Embryonic facial prominence (tissue), 1 donor: ENCODE data around the gene AAMP.
"Not testable (repeated sequence)": the region's sequence is repeated elsewhere in the genome, so short reads cannot be mapped to it uniquely, and the experiment has no call there.

Experiments used
- DNase-seq: peaks from one replicate; pipeline ENCODE4 v3.0.0-alpha.2; 2016; ENCODE audit errors: extremely low spot score

The AAMP gene

DNA sequence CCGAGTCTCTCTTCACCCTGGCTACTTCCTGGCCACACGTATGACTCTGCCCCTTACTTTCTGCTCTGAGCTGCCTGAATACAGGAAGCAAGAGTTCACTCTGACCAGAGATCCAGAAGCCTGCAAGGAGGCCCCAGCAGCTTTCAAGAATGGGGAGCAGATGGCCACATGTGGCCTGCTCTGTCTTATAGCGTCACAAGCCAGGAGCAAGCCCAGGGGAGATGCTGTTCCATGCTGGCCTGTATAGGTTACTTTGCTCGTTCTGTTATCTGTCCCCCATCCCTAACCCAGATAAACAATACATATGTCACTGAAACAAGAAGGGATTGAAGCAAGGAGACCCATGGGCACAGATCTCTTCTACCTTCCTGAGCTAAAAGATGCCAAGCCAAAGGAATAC lies 4.6 kb upstream of the AAMP start:
- DNase-seq = no peak

DNA sequence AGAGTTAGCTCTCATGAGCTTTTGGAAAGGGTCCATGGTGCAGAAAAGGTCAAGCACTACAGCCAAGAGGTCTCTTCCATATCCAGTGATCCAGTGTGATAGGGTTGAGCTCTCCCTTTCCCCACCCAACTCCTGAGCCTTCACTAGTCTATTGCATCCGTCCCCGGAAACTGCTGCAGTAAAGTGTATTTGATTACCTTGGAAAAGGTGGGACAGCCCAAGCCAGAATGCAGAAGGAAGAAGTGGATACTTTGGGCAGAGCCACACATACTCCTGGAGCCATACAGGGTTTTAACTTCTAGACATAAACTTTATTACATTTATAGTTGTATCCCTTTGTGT lies 3.9 kb upstream of the AAMP start:
- no peak for DNase-seq

DNA sequence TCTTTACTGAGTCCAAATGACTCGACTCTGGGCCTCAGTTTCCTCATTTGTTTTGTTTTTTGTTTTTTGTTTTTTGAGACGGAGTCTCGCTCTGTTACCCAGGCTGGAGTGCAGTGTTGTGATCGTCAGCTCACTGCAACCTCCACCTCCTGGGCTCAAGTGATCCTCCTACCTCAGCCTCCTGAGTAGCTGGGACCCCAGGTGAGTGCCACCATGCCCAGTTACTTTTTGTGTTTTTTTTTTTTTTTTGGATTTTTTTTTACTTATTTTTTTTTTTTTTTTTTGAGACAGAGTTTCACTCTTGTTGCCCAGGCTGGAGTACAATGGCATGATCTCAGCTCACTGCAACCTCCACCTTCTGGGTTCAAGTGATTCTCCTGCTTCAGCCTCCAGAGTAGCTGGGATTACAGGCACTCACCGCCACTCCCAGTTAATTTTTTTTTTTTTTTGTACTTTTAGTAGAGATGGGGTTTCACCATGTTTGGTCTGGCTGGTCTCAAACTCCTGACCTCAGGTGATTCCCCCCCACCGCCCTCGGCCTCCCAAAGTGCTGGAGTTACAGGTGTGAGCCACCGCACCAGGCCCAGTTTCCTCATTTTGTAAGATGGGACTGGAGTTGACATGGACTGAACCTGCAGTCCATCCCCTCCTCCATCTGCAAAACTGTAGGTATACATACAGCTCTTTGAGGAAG lies 3.4 kb upstream of the AAMP start:
- not testable (repeated sequence) for DNase-seq

DNA sequence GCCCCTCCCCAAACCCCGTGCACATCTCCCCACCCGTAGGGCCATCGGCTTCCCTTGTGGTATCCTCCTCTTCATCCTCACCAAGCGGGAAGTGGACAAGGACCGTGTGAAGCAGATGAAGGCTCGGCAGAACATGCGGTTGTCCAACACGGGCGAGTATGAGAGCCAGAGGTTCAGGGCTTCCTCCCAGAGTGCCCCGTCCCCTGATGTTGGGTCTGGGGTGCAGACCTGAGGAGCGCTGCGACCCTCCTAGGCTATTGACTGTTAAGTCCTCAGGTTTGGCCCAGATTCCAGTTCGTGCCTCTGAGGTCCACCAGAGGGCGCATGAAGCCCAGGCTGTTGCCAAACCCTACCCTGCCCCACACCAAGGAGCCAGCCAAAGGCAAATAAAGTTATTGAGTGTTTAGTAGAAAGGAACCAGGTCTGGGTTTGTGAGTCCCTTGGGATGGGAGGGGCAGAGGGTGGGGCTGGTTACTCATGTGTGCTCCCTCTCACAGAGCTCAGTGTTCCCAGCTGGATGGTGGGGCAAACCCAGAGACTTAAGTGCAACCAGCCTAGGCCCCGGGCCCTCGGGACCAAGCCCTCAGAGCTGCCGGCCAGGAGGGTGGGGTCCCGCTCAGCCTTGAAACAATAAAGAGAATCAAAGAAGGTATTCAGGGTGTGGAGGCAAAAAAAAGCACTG lies 2.7 kb upstream of the AAMP start:
- DNase-seq = peak; percentile 64

DNA sequence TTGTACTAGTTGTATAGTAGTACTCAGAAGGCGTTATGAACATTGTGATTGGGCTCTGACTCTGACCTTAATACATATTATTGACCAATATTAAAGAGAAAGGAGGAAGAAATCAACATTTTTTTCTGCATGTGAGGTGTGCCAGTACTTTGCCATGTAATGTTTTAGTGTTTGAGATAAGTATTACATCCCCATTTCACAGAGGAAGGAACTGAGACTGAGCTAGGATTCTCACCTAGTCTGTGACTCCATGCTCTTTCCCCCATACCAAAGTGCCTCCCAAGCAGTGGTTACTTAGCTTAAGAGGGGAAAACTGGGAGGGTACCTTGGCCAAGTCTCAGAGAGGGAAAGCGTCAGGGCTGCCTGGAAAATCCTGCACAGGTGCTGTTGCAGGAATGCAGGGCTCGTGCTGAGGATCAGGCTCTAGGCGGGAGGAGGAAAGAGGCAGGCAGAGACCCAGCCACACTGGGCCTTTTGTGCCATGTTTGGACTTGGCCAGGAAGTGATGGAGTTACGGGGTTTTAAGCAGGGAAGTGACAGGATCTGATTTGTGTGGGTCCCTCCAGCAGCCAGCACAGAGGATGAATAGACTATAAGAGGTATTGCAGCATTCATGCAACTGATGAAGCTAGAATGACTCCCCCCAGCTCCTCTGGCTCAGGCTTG lies 2.1 kb upstream of the AAMP start:
- no peak for DNase-seq

DNA sequence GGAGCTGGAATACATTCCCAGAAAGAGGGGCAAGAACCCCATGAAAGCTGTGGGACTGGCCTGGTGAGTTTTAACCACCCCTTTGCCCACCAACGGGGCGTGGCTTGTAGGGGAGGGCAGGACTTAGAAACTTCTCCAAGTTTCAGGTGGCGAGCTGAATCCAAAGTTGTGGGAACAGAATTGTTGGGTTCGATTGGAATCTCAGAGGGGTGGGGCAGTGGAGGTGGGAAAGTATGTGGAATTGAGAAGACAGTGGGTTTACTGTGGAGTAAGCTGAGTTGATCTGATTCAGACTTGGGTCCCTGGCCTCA lies 1.5 kb upstream of the AAMP start:
- DNase-seq = no peak

DNA sequence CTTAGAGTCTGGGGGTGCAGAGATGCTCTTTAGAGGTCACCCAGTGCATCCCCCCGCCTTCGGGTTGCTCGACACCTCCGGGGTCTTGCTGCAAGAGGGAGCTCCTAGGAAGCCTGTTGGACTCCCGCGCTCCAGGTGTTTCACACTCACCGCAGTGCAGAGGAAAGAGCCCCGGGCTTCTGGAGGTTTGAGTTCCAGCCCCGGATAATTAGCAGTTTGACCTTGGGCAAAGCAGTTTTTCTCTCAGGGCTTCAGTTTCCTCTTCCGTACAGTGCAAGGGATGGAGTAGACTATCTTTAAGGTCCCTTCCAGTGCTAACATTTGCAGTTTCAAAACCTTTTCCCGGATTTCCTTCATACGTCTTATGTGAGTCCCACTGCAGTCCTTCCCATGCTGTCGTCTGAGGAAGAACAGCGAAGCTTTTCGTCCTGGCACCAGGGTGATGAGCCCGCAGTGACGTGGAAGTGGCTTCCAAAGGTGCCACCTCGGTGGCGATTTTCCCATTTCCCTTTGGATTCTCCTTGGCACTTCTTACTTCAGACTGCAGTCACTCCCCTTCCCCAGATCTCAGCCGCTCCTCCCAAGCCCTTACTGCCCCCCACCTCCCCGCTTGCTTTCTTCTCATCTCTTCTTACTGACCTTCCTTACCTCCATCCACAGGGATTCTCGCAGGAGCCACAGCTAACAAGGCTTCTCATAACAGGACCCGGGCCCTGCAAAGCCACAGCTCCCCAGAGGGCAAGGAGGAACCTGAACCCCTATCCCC lies 967 bp upstream of the AAMP start:
- DNase-seq = no peak

DNA sequence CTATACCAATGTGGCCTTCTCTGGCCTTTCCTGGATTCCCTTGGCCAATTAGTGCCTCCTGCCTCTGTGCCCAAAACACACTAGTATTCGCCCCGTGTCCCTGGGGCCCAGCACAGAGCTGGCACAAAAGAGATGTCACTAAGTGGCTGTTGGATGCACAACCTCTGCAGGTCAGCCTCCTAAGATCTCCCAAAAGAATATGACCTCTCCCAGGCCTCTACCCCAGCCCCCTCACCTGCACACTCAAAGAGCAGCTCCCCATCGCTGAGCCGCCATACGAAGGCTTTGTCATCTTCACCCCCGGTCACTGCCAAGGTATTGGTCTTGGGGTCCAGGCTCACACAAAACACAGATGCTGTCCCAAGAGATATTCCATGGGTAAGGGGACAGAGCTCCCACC lies 2.7 kb downstream of the AAMP start:
- DNase-seq = no peak

DNA sequence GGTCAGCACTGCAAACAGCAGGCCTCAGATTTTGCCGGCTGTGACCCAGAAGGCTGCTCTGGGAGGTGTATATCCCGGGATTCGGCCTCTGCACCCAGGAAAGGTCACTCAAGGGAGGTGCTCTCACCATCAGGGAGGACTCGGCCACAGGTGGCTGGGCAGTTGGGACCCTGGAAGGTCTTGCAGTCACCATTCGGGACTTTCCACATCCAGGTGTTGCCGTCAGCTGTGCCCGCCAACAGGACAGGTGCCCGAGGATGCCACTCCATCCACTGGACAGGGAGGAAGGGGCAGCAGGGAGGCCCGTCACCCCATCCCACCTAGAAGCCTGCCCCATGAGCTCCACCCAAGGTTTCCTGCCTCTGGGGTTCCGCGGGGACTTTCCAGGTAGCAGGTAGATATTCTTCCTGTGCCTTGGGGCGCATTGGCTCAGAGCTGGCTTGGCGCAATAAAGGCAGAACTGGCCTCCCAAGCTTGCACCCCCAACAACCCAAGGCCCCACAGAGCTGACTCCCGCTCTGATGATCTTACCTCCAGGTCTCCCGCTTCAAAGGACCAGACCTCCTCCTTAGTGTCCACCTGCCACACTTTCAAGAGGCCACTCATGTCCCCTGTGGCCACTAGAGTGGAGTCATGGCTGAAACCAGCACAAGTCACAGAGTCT lies 3.5 kb downstream of the AAMP start:
- DNase-seq = no peak

DNA sequence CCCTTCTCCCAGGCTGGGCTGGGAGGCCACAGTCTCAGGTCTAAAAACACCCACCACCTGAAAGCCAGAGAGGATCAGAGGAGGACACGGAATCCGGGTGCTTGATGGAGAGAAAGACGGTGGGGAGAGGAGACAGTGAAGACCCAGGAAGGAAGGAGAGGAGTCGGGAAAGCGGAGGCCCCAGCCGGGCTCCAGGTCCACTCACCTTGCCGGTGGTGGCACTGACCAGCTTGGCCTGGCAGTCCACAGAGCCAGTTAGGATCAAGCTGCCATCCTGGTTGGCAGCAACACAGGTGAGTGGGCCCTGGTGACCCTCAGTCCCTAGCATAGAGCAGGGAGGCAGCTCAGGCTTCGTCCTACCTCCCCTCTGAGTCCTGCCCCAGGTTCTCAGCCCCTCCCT lies 4.3 kb downstream of the AAMP start:
- no peak for DNase-seq

DNA sequence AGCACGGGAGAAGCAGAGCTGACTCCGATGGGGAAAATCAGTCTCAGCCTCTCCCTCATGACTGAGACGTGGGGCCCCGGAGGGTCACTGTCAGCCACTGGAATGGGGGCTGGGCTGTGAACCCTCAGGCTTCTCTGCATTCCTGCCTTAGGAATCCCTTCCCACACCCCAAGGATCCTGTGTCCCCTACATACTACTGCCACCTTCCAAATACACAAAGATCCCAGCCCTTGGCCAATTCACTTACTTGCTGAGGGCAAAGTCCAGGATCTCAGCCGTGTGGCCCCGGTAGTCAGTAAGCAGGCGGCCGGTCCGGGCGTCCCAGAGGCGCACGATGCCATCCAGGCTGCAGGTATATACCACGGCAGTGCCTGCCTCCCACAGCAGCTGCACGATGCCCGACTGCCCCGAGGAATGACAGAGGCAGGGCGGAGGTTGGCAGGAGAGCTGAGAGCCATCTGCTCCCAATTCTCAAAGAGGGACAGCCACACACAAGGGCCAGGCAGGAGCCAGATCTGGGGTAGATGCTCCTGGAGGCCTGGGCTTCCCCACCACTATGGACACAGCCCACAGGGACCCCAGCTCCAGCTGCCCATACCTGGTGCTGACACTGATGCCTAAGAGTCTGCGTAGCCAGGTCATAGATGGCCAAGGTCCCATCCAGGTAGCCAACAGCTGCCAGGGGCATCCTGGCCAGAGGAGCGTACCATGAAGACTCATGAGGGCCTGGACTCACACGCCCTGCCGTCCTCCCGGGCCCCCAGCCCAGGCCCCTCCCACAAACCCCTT lies 5.0 kb downstream of the AAMP start:
- DNase-seq = no peak

DNA sequence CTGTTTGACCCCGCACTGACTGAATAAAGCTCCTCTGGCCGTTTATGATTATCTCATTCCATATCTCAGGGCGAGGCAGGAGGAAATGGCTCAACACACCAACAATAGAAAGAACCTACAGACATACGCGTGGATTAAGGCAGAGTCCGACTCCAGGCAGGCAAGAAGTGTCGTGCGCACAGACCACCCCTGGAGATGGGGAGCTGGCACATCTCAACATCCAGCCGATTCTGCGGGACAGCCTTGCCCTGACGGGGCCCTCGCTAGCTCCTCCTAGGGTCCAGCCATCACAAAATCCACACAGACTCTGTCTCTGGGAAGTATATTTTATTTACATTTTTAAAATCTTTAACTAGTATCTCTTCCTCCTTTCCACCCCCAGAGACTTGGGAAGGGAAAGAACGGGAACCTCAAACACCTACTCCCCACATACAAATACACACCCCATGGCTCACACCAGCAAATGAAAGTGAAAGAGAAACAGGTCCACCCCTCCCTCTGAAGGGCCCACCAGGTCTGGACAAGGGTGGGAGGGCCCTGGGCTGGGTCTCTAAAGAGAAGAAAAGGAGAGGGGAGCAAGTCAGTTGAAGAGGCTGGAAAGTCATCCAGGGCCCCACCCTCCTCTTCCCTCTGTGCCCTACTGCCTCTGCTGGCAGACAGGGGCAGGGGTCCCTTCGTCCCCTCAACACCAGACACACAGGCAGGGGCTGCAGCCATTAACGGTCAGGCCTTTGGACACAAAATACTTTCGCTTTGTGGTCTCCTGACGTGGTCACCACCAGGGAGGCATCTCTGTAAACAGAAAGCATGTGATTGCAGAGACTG lies 5.9 kb downstream of the AAMP start:
- DNase-seq = no peak

DNA sequence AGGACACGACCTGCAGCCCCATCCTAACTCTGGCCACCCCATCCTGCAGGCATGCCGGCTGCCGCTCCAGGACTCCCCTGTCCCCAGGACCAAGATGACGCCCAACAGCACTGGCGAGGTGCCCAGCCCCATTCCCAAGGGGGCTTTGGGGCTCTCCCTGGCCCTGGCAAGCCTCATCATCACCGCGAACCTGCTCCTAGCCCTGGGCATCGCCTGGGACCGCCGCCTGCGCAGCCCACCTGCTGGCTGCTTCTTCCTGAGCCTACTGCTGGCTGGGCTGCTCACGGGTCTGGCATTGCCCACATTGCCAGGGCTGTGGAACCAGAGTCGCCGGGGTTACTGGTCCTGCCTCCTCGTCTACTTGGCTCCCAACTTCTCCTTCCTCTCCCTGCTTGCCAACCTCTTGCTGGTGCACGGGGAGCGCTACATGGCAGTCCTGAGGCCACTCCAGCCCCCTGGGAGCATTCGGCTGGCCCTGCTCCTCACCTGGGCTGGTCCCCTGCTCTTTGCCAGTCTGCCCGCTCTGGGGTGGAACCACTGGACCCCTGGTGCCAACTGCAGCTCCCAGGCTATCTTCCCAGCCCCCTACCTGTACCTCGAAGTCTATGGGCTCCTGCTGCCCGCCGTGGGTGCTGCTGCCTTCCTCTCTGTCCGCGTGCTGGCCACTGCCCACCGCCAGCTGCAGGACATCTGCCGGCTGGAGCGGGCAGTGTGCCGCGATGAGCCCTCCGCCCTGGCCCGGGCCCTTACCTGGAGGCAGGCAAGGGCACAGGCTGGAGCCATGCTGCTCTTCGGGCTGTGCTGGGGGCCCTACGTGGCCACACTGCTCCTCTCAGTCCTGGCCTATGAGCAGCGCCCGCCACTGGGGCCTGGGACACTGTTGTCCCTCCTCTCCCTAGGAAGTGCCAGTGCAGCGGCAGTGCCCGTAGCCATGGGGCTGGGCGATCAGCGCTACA lies 7.0 kb downstream of the AAMP start:
- DNase-seq = no peak

DNA sequence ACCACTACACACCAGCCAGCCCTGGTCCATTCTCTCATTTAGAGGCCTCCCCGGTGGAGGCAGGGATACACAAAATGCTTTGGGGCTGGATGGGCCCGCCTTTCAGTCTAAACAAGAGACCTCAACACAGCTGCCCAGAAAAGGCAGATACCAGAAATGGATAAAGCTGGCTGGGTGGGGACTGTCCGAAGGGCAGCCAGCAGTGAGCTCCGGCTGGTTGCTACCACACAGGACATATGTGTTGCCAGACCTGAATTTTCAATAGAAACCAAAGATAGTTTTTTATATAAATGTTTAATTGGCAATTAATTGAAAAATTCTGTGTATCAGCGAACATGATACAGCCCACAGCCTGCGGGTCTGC lies 7.7 kb downstream of the AAMP start:
- no peak for DNase-seq

DNA sequence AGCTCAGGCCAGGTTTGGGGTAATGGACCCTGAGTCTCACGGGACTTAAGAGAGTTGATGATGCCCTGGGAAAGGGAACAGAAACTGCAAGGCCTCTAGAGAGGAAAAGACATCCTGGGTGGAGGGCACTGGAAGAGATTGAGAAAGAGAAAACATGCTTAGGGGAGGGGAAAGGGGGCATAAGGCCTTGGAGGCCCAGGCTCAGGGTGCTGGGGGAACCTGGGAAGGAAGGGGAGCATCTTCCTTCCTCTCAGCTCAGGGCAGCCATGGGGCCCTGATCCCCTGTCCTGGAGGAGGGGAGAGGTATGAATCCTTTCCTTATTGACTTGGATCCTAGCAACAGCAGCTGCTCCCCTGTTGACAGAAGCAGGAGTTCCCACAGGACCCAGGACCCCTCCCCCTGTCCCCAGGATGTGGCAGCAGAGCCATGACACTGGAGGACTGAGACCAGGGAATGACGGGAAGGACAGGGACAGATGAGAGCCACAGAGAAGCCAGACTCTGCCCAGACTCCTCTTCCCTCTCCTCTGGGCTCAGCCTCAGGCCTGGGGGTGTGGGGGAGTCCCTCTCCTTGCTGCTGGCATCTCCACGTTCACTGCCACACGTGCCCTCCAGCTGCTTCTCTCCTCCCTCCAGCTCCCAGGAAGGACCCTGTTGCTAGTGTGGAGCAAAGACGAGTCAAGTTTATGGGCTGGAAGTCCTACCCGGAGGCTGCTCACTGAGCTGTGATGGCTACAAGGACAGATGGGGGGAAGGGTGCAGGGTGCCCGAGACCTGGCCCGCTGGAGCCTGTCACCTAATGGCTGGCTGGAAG lies 8.3 kb downstream of the AAMP start:
- no peak for DNase-seq

DNA sequence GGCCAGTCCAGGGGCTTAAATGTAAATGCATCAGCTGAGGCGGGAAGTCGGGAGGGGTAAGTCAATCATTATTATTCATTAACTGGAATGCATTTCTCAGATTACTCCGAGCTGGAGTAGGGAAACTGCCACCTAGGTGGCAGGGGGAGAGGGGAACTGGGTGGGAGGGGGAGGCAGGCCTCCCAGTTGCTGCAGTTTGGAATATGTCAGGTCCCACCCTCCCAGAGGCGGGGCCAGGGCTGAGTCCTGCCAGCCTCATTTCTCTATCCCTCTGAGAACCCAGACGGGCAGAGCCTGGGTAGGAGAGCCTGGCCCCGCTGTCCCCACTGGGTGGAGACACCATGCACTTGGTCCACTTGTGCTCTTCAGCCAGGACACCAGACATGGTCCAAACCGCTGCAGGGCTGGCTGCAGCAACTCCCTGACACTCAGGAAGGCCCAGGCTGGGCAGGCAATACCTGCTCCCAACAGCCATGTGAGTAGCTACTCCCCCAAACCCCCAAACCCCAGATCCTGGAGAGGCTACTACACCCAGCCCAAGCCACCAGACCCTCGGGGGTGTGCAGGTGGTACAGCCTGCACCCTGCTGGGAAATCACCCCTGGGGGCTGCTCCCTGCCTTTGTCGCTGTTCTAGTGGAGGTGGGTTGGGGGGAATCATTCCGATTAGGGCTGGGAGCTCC lies 9.1 kb downstream of the AAMP start, which contains the start of gene GPBAR1:
GPBAR1 (plus strand) TSS at position 274 of the 681 bp plus-strand sequence. CDS start 1,710 bp downstream, outside the sequence.
- DNase-seq = no peak

DNA sequence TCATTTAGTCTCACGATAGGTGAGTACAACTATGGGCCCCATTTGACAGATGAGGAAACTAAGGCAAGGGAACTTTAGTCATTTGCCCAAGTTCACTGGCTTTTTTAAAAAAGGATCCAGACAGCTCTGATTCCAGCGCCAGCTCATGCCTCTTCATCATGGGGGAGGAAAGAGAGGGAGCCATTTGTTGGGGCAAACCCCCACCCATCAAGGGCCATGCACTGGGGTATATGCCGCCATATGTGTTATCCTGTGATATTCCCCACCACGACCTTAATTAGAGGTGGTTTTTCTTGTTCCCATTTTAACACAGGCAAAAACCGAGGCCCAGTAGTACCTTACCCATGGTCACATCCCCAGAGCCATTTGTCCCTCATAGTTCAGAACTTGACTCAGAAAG lies 9.8 kb downstream of the AAMP start:
- DNase-seq = no peak
